Inferior parietal cortex (tissue), 1 donor: ENCODE measurements around the gene CD79B.

Experiments
- DNase-seq: peaks from one replicate; pipeline ENCODE4 v3.0.0-alpha.2; 2016; ENCODE audit errors: extremely low spot score

CD79B gene

GRCh38 chr17:63931981-63932561 lies at the start of gene CD79B:
Gene CD79B (minus strand): TSS chr17:63932331. CDS start chr17:63932261, 70 bp downstream.
- DNase-seq: no peak

- no peak for DNase-seq
Observed at GRCh38 chr17:63978272-63979200, 46.4 kb upstream of the CD79B start.

GRCh38 chr17:63976702-63977101 lies 44.6 kb upstream of the CD79B start:
- no peak for DNase-seq

GRCh38 chr17:63975541-63976092 lies 43.5 kb upstream of the CD79B start:
- DNase-seq: no peak

GRCh38 chr17:63974594-63975192 lies 42.6 kb upstream of the CD79B start:
- DNase-seq: no peak

- DNase-seq: no peak
Observed at GRCh38 chr17:63973930-63974593, 41.9 kb upstream of the CD79B start.

GRCh38 chr17:63973247-63973646 lies 41.1 kb upstream of the CD79B start:
- DNase-seq: no peak

- DNase-seq: no peak
Observed at GRCh38 chr17:63972796-63973195, 40.7 kb upstream of the CD79B start, which contains the start of gene SCN4A. Gene SCN4A (minus strand): TSS chr17:63972918. CDS start chr17:63972841, 77 bp downstream.

GRCh38 chr17:63969278-63969677 lies 37.1 kb upstream of the CD79B start:
- no peak for DNase-seq

GRCh38 chr17:63967953-63968352 lies 35.8 kb upstream of the CD79B start:
- DNase-seq: no peak

GRCh38 chr17:63966646-63967264 lies 34.6 kb upstream of the CD79B start:
- DNase-seq: no peak

GRCh38 chr17:63963123-63963522 lies 31.0 kb upstream of the CD79B start:
- no peak for DNase-seq

GRCh38 chr17:63962298-63962744 lies 30.2 kb upstream of the CD79B start:
- no peak for DNase-seq

- DNase-seq: no peak
Observed at GRCh38 chr17:63961355-63962212, 29.5 kb upstream of the CD79B start.

- no peak for DNase-seq
Observed at GRCh38 chr17:63960430-63960829, 28.3 kb upstream of the CD79B start.

GRCh38 chr17:63960006-63960405 lies 27.9 kb upstream of the CD79B start:
- no peak for DNase-seq

GRCh38 chr17:63956296-63956920 lies 24.3 kb upstream of the CD79B start:
- DNase-seq: no peak

- no peak for DNase-seq
Observed at GRCh38 chr17:63955791-63956190, 23.7 kb upstream of the CD79B start.

- DNase-seq: no peak
Observed at GRCh38 chr17:63955232-63955631, 23.1 kb upstream of the CD79B start.
